NCI-H1105 (cell line): ENCODE measurements around the gene GNAT1.

Experiments used
- DNase-seq: peaks from one replicate; lab custom pipeline; 2025; lab: John Stamatoyannopoulos, UW

GNAT1 gene

DNA sequence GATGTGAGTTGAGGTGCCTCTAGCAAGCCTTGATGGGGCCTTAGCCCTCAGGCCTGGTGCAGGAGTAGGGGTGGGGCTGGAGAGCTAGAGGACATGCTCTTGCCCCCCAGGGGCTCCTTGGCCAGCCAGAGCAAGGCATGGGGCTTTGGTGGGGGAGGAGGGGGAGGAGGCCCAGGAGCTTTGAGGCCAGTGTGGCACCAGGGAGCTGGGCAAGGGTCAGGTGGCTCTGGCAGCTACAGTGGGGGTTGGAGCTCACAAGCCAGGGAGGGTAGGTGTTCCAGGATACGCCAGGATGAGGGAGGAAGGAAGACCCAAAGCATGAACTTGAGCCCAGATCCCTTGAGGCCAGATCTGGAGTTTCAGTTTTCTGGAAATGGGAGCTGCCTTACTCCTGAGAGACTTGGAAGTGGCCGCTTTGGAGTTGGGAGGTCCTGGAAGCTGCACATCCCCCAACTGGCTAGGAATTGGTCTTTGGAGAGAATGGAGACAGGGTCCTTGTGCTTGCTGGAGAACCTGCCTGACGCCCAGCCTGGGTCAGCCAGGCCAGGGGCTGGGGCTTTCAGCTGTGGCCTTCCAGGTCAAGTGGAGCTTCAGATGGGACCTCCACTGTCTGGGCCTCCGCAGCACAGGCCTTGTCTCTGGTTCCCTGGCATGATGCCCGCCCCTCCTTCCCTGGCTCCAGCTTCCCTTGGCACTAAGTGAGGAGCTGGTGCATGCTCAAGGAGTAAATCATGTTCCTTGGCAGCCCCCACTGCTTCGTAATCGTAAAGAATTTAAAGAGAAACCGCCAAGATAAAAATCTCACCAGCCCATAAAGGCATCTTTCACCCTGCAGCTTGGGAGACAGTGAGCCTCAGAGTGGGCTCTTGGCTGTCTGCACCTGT, 27.6 kb upstream of the GNAT1 start:
- no peak for DNase-seq

DNA sequence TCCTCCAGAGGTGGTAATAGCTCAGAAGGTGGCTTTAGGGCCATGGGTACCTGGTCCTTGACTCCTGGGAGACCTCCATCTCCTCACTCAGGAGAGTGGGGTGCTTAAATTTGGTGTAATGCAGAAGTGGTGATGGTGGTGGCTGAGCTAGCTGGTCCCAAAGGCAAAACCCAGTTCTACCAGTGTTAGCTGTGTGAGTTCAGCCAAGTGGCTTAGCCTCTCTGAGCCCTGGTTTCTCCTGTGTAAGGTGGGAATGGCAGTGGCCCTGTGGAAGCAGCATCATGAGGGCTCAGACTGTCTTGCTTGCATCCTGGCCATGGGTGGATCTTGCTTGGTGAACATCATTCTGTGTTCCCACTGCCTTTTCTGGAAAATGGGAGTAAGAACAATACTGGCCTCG, 26.9 kb upstream of the GNAT1 start:
- DNase-seq = no peak

DNA sequence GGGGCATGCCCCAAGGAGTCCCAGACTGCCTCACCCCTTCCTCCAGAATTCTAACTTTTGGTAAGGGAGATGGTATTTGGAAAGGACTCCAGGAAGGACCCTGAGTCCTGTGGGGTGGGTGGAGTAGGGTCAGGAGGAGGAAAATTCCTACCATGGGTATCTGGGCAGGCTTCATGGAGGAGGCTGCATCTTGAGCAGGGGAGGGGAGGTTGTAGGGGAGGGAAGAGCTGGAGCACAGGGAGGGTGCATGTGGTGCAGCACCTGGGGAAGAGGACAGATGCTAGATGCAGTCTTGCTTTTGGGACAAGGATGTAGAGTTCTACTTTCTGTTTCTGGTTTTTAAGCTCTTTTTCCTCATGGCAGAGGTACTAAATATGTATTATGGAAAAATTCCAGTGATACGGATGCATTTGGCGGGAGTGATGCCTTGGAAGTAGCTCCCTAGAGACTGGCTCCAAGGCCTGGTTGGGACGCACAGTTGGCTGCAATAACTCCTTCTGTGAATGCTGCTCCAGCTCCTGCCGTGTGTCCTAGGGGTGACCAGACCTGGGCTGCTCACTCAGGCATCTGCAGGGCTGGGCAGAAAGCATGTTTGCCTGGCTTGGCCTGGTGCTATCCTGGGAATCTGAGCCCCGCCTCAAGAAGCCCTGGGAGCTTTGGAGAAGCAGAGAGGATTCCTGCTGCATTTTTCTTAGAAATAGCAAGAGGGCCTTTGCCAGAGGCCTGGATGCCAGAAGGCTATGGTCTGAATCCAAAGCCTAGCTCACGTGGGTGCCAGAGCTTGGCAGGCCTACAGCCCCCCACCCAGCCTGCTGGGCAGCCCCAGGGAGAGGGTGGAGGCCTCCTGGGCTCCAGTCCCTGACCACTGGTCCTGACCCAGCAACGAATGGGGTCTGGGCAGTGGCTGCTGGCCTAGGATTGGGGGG, 26.2 kb upstream of the GNAT1 start:
- no peak for DNase-seq

DNA sequence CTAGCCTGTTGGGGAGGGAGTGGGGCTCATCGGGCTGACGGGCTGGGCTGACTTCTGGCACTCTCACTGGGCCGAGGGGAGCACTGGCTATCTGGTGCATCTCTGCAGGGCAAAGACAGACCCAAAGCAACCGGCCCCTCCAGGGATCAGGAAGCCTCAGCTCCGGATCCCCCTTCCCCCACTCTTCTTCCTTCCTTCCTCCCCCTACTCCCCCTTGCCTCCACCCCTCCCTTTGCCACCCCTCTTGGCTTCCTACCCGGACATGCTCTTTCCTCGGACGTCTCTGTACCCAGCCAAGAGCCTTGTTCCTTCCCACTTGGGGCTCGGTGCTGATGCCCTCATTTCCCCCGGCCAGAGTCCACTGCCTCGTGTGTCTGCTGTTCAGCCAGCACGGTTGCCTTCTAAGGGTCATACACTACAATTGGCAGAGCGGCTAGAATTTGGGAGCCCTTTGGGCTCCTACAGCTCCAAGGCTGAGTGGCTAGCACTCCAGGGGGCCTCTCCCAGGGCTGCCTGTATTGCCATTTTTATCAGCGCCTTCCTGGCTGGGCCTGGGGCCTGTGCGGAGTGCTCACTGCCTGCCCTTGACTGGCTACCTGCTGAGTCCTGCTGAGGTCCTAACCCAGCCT, 25.4 kb upstream of the GNAT1 start:
- DNase-seq = no peak

DNA sequence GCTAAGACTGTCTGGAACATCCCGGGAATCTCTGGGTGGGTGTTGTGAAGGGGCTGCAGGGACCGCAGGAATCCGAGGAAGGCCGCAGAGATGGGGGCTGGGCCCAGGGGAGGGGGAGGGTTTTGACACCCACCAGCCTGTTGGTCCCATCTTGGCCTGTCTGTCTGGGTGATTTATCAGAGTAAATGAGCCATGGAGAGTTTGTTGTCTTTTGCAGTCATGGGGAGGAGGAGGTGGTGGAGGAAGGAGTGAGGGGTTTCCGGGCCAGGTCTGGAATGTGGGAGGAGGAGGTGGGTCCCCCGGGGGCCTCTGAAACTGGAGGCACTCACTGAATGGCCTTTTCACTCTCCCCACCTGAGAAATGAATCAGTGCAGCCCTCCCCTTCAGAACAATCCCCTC, 24.8 kb upstream of the GNAT1 start:
- DNase-seq = no peak

DNA sequence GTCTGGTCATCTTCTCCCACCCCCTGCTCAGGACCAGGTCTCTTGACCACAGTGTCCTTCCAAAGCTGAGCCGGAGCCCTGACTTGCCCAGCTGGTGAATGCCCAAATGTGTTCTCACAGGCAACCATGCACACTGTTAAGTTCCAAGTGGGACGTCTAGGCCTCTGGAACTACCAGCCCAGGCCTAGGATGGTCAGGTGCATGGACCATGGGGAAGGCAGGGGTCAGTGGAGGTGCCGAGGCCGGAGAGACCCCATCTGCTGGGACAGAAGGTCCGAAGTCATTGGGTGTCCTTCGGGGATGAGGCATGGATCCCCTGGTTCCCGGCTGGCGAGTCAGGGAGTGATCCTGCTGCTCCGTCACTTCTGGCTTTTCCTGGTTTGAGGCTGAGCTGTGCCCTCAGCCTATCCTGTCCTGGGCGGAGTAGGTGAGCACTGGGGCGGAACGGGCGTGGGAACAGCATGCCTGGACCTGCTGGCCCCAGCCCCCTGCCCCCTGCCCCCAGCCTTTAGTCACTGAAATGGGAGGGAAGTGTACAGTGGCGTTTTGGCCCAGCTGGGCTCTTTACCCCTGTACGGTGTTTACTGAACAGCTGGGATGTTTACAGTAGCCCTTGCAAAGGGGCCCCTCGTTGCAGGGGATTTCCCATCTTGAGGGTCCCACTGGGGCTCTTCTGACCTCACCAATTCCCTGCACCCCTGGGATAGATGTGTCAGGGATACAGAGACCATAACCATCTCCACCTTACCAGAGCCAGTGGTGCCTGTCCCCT, 24.2 kb upstream of the GNAT1 start:
- no peak for DNase-seq

DNA sequence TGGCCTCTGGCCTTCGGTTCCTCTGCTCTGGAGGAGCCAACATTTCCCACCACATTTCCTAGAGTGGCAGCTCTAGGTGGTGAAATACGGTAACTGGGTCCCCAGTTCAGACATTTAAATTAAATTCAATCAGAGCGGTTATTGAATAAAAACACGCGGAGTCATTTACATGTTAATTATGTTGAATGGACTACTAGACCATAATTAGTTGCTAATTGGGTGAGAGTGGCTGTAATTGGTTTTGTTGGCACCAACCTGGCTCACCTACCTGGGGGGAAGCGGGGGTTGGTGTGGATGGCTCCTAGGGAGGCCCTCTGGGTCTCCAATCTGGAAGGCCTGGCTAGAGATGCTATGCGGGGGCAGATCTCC, 23.6 kb upstream of the GNAT1 start:
- DNase-seq = no peak

DNA sequence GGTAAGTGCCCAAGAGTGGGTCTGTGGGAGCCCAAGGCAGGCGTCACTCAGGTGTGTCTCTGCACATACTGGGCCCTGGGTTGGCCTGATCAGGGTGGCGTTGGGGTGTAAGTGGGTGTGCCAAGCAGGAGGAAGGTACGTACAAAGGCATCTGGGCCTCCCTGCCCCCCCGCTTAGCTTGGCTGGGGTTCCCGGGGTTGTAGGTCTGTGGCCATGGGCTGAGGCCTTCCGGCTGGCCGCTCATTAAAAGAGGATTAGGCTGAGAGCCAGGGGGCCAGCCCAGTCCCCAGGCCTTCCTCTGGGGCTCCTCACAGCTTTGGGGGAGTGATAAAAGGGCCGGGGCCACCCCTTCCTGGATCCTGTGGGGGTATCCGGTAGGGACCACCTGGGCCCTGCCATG, 23.0 kb upstream of the GNAT1 start:
- no peak for DNase-seq

DNA sequence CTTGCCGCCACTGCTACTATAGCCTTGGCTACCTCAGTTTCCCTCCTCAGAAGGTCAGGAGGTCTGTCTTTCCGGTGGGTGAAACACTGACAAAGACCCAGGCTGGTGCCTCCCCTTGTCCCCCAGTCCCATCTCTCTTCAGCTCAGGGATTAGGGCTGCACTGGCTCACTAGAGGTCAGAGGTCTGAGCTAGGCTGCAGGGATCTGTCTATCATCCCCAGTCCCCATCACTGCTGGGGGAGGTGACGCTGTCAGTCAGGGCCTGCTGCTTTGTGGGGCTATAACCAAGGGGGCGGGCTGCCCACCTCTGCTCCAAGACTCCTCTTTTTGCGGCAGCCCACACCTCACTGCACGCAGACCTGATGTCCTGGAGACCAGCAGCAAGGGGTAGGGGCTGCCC, 22.6 kb upstream of the GNAT1 start:
- no peak for DNase-seq

DNA sequence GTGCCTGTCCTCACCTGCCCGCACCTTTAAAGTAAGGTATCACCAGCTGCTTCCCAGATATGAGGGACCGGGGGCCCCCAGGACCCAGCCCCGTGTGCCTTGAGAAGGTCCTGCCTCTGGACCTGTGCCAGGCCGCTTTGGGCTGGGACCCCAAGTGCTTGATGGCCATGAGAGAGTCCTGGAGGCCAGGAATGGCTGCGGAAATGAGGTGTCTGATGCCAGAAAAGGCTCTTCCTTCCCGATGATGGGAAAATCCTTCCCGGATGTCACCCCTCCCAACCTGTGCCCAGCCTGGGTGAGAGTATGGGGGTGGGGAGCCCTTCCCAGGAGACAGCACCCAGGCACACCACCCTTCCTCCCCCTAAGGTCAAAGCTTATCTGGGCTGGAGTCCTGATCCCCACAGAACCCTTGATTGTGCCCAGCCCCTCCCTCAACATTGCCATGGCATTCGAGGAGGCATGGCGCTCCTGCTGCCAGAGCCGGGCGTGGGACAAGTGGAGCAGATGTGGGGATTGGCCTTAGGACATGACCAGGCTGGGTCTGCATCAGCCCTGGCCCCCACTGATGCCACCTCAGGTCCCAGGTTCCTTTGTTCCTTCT, 22.1 kb upstream of the GNAT1 start:
- no peak for DNase-seq

DNA sequence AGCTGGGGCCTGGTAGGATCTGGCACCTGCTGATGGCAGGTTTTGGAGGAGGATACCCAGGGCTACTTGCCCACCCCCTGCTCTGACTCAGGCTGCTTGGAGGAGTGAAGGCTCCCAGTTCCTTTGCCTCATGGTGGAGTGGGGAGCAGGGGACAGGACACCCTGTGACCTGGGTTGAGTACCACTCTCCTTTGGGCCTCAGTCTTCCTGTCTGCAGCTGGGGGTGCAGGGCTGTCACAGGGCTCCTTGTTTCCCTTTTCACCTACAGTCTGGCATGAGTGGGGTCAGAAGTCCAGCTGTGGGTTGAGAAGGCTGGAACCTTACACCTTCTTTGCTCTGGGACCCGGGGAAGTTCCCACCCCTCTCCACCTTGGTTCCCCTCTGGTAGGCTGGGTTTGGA, 21.6 kb upstream of the GNAT1 start:
- DNase-seq = no peak

DNA sequence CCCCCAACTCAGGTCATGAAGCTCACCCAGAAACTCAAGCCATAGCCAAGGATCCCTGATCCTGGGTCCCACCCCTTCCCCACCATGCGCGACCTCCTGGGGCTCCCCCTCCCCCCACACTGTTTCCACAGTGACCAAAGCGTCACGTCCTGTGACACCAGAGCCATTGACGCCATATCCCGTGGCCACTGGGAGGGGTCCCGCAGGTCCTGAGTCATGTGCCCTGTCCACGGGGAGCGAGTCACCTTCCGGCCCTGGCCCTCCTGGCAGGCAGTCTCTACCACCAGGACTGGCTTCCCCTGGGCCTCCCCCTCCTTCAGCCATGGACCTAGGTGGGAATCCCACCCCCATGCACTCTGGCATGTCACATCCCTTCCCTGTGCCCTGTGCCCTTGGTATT, 20.7 kb upstream of the GNAT1 start:
- no peak for DNase-seq

DNA sequence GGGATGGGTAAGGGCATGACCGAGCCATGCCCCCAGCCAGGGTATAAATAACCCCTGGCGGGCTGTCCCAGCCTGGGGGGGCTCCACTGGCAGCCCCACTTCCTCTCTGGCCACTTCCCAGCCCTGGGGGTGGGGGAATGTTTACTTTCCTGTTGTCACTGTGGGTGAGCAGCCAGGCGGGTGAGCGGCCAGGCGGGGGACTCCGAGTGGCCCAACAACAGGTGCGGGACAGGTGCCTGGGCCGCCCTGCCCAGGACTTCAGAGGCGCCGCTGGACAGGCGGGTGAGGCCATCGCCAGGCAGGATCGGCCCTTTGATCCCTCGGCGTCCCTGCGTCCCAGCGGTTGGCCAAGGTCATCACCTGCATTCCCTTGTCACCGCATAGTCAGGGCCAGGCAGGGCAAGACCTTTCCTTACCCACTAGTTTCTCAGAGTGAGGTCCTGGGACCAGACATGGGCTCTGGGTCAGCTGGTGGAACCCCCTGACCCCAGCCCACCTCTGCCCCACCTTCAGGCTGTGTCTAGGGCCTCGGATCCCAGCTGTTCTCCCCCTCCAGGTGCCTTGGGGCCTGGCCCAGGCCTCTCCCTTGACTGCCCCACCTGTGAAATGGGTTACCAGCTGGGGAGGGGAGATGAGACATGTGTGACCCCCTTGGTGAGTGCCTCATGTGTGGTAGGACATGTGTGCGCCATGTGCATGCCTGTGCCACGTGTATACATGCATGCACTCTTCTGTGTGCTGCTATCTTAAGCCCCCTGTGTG, 19.7 kb upstream of the GNAT1 start:
- no peak for DNase-seq

DNA sequence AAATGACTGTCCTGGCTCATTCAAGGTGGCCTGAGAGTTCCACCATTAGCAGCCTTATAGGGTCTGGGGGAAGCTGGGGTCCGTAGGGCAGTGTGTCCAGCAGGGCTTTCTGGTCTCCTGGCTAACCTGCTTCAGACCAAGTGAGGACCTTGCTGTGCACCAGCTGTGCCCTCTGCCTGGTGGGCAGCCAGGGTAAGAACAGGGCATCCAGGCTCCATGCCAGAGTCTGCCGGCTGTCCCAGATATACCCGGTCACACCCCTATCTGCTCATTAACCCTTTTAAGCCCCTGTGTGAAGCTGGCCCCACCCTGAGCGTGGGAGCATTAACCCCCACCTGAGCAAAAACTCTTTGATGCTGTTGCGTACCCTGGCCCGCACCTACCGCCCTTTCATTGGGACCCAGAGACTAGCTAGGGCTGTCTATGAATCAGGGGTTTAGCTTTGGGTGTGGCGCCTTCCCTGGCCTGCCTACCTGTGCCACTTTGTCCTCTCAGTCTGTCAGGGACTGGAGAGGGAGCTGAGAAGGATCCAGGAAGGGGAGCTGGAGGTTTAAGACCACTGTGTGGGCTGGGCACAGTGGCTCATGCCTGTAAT, 18.7 kb upstream of the GNAT1 start:
- DNase-seq = no peak

DNA sequence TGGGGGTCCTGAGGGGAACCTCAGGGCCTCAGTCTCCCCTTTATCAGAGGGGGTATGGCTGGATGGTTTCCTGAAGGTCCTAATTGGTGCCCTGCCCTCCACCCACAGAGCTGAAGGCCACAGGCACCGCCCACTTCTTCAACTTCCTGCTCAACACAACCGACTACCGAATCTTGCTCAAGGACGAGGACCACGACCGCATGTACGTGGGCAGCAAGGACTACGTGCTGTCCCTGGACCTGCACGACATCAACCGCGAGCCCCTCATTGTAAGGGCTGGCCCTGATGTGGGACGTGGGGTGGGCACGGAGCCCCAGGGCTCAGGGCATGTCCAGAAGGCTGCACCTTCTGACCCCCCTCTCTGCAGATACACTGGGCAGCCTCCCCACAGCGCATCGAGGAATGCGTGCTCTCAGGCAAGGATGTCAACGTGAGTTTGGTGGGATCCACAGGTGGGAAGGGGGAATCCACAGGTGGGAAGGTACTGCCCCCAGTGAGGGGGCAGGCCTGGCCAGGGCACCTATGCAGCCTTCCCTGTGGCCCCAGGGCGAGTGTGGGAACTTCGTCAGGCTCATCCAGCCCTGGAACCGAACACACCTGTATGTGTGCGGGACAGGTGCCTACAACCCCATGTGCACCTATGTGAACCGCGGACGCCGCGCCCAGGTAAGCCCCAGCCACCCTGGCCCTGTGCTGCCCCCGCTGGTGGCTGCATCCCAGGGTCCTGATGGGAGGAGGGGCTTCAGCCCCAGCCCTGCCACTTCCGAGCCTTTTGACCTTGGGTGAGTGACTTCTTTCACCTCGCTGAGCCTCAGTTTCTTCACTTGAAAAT, 17.5 kb upstream of the GNAT1 start:
- no peak for DNase-seq

DNA sequence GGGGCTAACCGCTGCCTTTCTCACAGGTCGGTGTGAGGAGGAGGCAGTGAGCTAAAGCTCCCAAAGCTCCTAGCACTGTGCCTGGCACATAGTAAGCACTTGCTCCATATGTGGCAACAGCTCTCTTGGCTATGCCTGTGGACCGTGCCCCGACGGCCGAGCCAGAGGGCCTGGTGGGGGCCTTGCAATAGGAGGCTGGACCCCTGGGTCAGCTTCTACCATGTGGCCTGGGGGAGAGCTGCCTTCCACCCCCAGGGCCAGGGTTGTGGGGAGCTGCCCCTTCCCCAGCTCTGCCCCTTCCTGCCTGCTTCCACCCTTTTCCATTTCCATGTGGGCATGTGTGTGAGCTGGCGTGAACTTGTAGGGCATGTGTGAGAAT, 16.9 kb upstream of the GNAT1 start:
- DNase-seq = no peak

DNA sequence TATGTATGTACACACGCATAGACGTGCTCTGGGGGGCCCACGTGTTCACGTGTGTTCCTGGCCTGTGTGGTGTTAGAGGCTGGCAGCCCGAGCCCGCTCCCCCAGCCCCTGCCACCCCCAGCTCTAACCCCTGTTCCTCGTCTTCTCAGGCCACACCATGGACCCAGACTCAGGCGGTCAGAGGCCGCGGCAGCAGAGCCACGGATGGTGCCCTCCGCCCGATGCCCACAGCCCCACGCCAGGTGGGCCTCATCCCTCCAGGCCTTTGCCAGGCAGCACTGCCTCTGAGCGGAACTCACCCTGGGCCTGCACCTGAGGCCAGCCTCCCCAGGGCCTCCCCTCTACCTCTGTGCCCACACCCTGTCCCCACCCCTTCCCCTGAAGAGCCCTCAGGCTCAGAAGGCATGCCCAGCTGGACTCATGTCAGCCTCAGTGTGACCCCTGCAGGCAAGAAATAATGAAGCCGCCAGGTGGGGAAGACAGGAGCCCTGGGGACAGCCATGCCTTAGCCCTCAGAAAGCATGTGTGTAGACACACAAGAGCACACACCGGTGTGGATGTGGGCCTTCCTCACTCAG, 16.4 kb upstream of the GNAT1 start:
- DNase-seq = no peak

DNA sequence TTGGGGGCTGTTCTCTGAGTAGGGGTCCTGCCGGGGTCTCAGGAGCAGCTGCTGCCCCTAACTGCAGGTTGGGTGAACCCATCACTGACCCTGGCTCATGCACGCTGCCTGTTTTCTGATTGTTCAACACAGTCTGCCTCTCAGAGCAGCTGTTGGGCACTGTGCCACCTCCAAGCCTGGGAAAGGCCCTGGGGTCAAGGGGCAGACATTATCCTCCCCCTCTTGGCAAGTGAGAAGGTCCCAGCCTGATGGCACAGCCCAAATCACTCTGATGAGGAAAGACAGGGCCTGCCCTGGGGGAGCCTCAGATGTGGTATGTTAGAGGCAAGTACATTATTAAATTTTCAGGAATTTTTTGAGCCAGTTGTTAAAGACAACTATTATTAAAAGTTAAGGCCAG, 14.1 kb upstream of the GNAT1 start:
- no peak for DNase-seq

DNA sequence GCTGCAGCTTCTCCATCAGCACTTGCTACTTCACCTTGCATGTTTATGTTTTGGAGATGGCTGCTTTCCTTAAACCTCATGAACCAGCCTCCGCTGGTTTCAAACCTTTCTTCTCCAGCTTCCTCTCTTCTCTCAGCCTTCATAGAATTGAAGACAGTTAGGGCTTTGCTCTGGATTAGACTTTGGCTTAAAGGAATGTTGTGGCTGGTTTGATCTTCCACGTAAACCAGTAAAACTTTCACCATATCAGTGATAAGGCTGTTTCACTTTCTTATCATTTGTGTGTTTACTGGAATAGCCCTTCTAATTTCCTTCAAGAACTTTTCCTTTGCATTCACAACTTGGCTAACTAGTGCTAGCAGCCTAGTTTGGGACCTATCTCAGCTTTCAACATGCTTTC, 11.7 kb upstream of the GNAT1 start:
- DNase-seq = no peak
